Sigmoid colon (tissue), 7 donors: Measurements from ENCODE around the gene ELMO1. TPM values are rescaled to one million over a fixed set of nuclear protein-coding genes. Genes with fewer than 3 reads are reported as not detected.

ENCODE experiments used
- DNase-seq: peaks from one replicate; pipeline ENCODE4 v3.0.0-alpha.2; 2019
- H3K27ac ChIP-seq, 4 donors: fragments of 200-600 bp; sonication (generic); one replicate each; pipeline ENCODE4 v1.5.1; 2016 to 2019; ENCODE audit warnings: mild to moderate bottlenecking in 1 of 4
- H3K27me3 ChIP-seq, 3 donors: fragments of 200-600 bp; sonication (generic); one replicate each; pipeline ENCODE4 v1.5.1; 2019; ENCODE audit warnings: mild to moderate bottlenecking in 1 of 3
- H3K36me3 ChIP-seq, 4 donors: fragments of 200-600 bp; sonication (generic); one replicate each; pipeline ENCODE4 v1.5.1; 2016 to 2019
- H3K4me1 ChIP-seq, 4 donors: fragments of 200-600 bp; sonication (generic); one replicate each; pipeline ENCODE4 v1.5.1; 2017 to 2019
- H3K4me3 ChIP-seq, 4 donors: fragments of 200-600 bp; sonication (generic); one replicate each; pipeline ENCODE4 v1.5.1; 2017 to 2019; ENCODE audit warnings: mild to moderate bottlenecking in 2 of 4, moderate library complexity in 1 of 4
- H3K9me3 ChIP-seq, 4 donors: fragments of 200-600 bp in 3 of 4; sonication (generic) in 3 of 4; one replicate each; pipeline versions ENCODE4 v1.5.1 to v1.6.1; 2013 to 2019
- EP300 ChIP-seq, 4 donors: sonication (generic); formaldehyde crosslinking; IDR thresholded peaks; one replicate each; pipeline ENCODE4 v1.6.1; 2017; ENCODE audit warnings: antibody characterized with exemption in 4 of 4
- POLR2A ChIP-seq, 2 donors: fragments of 450-650 bp; IDR thresholded peaks; one replicate each; pipeline ENCODE4 v1.6.1; 2016; ENCODE audit warnings: antibody characterized with exemption in 2 of 2, mild to moderate bottlenecking in 2 of 2, moderate library complexity in 2 of 2
- POLR2AphosphoS5 ChIP-seq, 4 donors: sonication (generic); formaldehyde crosslinking; IDR thresholded peaks; one replicate each; pipeline ENCODE4 v1.6.1; 2017; ENCODE audit warnings: antibody characterized with exemption in 4 of 4
- WGBS, 2 donors: extraction: QIAGEN DNeasy Blood & Tissue Kit; methylation state at CpG; one replicate each; pipeline ENCODE4 v1.1.7; 2013; 5-methylcytosine and 5-hydroxymethylcytosine counted together
- intact Hi-C: fragments of 100-400 bp; cut with DNase I; formaldehyde crosslinking; loops from one replicate; pipeline ENCODE4 v1.15.1; 2023
- polyA plus RNA-seq, 3 donors: library from polyadenylated mRNA; stranded (reverse); fragments of 200-250 nt; gene quantifications; one replicate each; pipeline ENCODE4 v1.2.3, GENCODE V29; 2013
- total RNA-seq, 4 donors: library from RNA; depleted of rRNA; stranded (reverse); fragments of >200 nt; gene quantifications; one replicate each; pipeline ENCODE4 v1.1.0, GENCODE V29; 2016
- TF ChIP-seq, protein P1 (sequence below), 4 experiments: fragments of 450-650 bp in 3 of 4; fragments of 200-600 bp in 1 of 4; IDR thresholded peaks; one replicate each; pipeline ENCODE4 v1.5.1; 2016 to 2019; ENCODE audit warnings: antibody characterized with exemption in 4 of 4, mild to moderate bottlenecking in 3 of 4, moderate library complexity in 2 of 4
- donor health status: healthy with polysubstance abuse.
- donor health status: Bipolar disorder and iron deficiency.
- donor health status: healthy.

ELMO1 gene
- total and polyA plus RNA-seq, 7 donors, result 2.3 to 63.1 (median 33.9) TPM

- peak overlapping the region in 1 of 4 donors; percentile 52 for H3K27ac ChIP-seq
- DNase-seq, result no peak
- WGBS, 2 donors, result 86 to 89% methylated on average over 9 of the region's 9 CpGs
- H3K4me1 ChIP-seq, result no peaks in the 10 kb centered on the region
- intact Hi-C loops, result no loop called here
- H3K9me3 ChIP-seq, result no peaks in the 10 kb centered on the region
- H3K27me3 ChIP-seq, result no peaks in the 10 kb centered on the region
- TF ChIP-seq POLR2A (IDR thresholded peaks at IDR 0.05), result no peak
- TF ChIP-seq EP300 (IDR thresholded peaks at IDR 0.05), result no peak
- TF ChIP-seq, protein P1, sequence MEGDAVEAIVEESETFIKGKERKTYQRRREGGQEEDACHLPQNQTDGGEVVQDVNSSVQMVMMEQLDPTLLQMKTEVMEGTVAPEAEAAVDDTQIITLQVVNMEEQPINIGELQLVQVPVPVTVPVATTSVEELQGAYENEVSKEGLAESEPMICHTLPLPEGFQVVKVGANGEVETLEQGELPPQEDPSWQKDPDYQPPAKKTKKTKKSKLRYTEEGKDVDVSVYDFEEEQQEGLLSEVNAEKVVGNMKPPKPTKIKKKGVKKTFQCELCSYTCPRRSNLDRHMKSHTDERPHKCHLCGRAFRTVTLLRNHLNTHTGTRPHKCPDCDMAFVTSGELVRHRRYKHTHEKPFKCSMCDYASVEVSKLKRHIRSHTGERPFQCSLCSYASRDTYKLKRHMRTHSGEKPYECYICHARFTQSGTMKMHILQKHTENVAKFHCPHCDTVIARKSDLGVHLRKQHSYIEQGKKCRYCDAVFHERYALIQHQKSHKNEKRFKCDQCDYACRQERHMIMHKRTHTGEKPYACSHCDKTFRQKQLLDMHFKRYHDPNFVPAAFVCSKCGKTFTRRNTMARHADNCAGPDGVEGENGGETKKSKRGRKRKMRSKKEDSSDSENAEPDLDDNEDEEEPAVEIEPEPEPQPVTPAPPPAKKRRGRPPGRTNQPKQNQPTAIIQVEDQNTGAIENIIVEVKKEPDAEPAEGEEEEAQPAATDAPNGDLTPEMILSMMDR (IDR thresholded peaks at IDR 0.05), result no peak
- TF ChIP-seq POLR2AphosphoS5 (IDR thresholded peaks at IDR 0.05), result no peak
- H3K36me3 ChIP-seq, result no peaks in the 10 kb centered on the region
- no peak overlapping the region for H3K4me3 ChIP-seq
These were observed 116.2 kb downstream of the ELMO1 start for GRCh38 chr7:37332243-37333016.

DNA sequence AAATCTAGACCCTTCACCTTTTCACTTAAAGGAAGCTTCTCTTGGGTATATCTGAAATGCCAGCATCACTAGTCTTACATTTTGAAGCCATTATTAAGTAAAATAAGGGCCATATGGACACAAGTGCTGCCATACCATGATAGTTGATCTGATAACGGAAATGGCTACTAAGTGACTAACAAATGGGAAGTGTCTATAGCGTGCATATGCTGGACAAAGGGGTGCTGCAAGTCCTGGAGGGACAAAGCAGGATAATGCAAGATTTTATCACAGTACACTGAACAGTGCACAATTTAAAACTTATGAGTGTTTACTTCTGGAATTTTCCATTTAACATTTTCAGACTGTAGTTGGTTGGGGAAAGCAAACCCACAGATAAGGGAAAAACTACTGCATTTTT, 117.9 kb downstream of the ELMO1 start:
- 49 to 50% methylated on average over 2 of the region's 2 CpGs for WGBS, 2 donors
- no peak for DNase-seq
- Histone ChIP-seq H3K9me3 (no peaks in the 10 kb centered on the region), H3K4me1 (no peaks in the 10 kb centered on the region), H3K4me3 (no peak overlapping the region), H3K27ac (no peak overlapping the region), H3K36me3 (no peaks in the 10 kb centered on the region), H3K27me3 (no peaks in the 10 kb centered on the region)
- intact Hi-C loops, result no loop called here
- TF ChIP-seq, protein P1 (IDR thresholded peaks at IDR 0.05), result no peak
- TF ChIP-seq POLR2A (IDR thresholded peaks at IDR 0.05), result no peak

GRCh38 chr7:37329940-37330339, 118.7 kb downstream of the ELMO1 start:
- Histone ChIP-seq H3K9me3 (no peaks in the 10 kb centered on the region), H3K36me3 (no peaks in the 10 kb centered on the region), H3K4me3 (no peak overlapping the region), H3K27ac (no peak overlapping the region), H3K27me3 (no peaks in the 10 kb centered on the region), H3K4me1 (no peaks in the 10 kb centered on the region)
- intact Hi-C loops, result no loop called here
- WGBS, 2 donors, result 81 to 86% methylated on average over 2 of the region's 2 CpGs
- TF ChIP-seq, protein P1 (IDR thresholded peaks at IDR 0.05), result no peak
- TF ChIP-seq POLR2AphosphoS5 (IDR thresholded peaks at IDR 0.05), result peak in 3 of 4 donors; percentile 46 to 58 (median 54)
- no peak for TF ChIP-seq POLR2A (IDR thresholded peaks at IDR 0.05)
- no peak for TF ChIP-seq EP300 (IDR thresholded peaks at IDR 0.05)
- no peak for DNase-seq

DNA sequence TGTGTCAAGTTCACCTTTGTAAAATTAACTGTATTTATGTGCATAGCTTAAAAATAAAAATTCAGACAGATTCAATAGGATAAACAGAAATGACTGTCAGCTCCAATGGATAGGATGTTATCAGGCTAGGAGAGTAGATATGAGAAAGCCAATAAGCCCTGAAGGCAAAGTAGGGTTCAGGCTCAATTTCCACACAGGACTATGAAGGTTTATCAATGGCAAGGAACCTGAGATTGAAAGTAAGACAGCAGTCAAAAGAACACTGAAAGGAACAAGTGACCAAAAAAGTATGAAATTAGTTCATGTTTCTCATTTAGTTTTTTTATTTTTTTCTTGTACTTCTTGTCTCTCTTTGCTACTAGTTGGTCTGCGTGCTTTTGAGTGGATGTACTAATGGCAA, 121.4 kb downstream of the ELMO1 start:
- DNase-seq, result no peak
- TF ChIP-seq EP300 (IDR thresholded peaks at IDR 0.05), result no peak
- no peak for TF ChIP-seq POLR2A (IDR thresholded peaks at IDR 0.05)
- no peak for TF ChIP-seq POLR2AphosphoS5 (IDR thresholded peaks at IDR 0.05)
- TF ChIP-seq, protein P1 (IDR thresholded peaks at IDR 0.05), result no peak
- H3K27me3 ChIP-seq, result no peaks in the 10 kb centered on the region
- no peak overlapping the region for H3K27ac ChIP-seq
- H3K9me3 ChIP-seq, result no peaks in the 10 kb centered on the region
- no peak overlapping the region for H3K4me3 ChIP-seq
- no peaks in the 10 kb centered on the region for H3K4me1 ChIP-seq
- 98 to 100% methylated on average over 1 of the region's 1 CpG for WGBS, 2 donors
- H3K36me3 ChIP-seq, result no peaks in the 10 kb centered on the region
- intact Hi-C loops, result no loop called here

DNA sequence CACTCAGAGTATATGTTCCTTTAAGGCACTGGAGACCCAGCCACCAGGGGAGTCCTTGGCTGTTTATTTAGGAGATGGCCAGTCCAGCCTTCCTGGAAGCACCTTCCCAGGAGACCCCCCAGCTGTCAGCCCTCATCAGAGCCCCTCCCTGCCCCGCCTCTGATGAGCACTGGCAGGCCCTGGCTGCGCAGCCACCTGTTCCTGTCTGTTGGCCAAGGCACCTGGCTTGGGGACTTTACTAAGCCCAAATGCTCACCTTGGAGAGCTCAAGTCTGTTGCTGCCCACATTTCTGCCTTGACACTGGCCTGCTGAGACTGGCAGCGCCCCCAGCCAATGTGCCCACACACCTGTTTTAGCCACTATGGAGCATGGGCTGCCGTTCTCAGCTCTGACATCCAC, 124.7 kb downstream of the ELMO1 start:
- WGBS, 2 donors, result 92 to 96% methylated on average over 4 of the region's 4 CpGs
- H3K27ac ChIP-seq, result no peak overlapping the region

More for the DNA sequence above, 124.7 kb downstream of the ELMO1 start:
- no peaks in the 10 kb centered on the region for H3K27me3 ChIP-seq
- DNase-seq, result no peak
- H3K36me3 ChIP-seq, result no peaks in the 10 kb centered on the region
- no peaks in the 10 kb centered on the region for H3K4me1 ChIP-seq
- intact Hi-C loops, result no loop called here
- no peak overlapping the region for H3K4me3 ChIP-seq
- TF ChIP-seq POLR2AphosphoS5 (IDR thresholded peaks at IDR 0.05) (no peak), EP300 (IDR thresholded peaks at IDR 0.05) (no peak), POLR2A (IDR thresholded peaks at IDR 0.05) (no peak)
- TF ChIP-seq, protein P1 (IDR thresholded peaks at IDR 0.05), result no peak
- H3K9me3 ChIP-seq, result no peaks in the 10 kb centered on the region
